Prostate gland (tissue), 2 donors: ENCODE results near the gene BEX4. TPM values are rescaled to one million over a fixed set of nuclear protein-coding genes. Genes with fewer than 3 reads are reported as not detected.
A peak's percentile ranks its signal among the peaks of the same experiment; 100 is the strongest.
"Not testable (repeated sequence)": the region's sequence is repeated elsewhere in the genome, so short reads cannot be mapped to it uniquely, and the experiment has no call there.

Experiments used
- DNase-seq: peaks from one replicate; pipeline ENCODE4 v3.0.0-alpha.2; 2019; ENCODE audit warnings: low spot score
- H3K27ac ChIP-seq, 2 donors: fragments of 200-600 bp; sonication (generic); 2 replicates each; pipeline ENCODE4 v1.5.1; 2017 to 2019
- H3K27me3 ChIP-seq: fragments of 200-600 bp; sonication (generic); replicated peaks from 2 replicates; pipeline ENCODE4 v1.5.1; 2019; ENCODE audit not compliant: insufficient read depth
- H3K36me3 ChIP-seq, 2 donors: fragments of 200-600 bp; sonication (generic); 1 replicate in 1 of 2; 2 replicates in 1 of 2; pipeline versions ENCODE4 v1.5.1 to v1.8.1; 2017 to 2019
- H3K4me1 ChIP-seq: fragments of 200-600 bp; sonication (generic); replicated peaks from 2 replicates; pipeline ENCODE4 v1.5.1; 2019
- H3K4me3 ChIP-seq, 2 donors: fragments of 200-600 bp; sonication (generic); 2 replicates each; pipeline ENCODE4 v1.5.1; 2017 to 2019
- H3K9me3 ChIP-seq: fragments of 200-600 bp; sonication (generic); 2 replicates; pipeline ENCODE4 v1.5.1; 2017
- POLR2A ChIP-seq: fragments of 450-650 bp; IDR thresholded peaks from one replicate; pipeline ENCODE4 v1.6.1; 2016; ENCODE audit warnings: antibody characterized with exemption, mild to moderate bottlenecking
- POLR2AphosphoS5 ChIP-seq: sonication (generic); formaldehyde crosslinking; IDR thresholded peaks from one replicate; pipeline ENCODE4 v1.6.1; 2017; ENCODE audit warnings: antibody characterized with exemption
- WGBS: methylation state at CpG from one replicate; pipeline ENCODE4 v1.1.5; 2018; 5-methylcytosine and 5-hydroxymethylcytosine counted together
- intact Hi-C: fragments of 100-400 bp; cut with DNase I; formaldehyde crosslinking; loops from one replicate; pipeline ENCODE4 v1.14.2; 2022
- total RNA-seq, 2 donors: library from RNA; depleted of rRNA; stranded (reverse); fragments of >200 nt; gene quantifications; one replicate each; pipeline ENCODE4 v1.1.0, GENCODE V29; 2016
- TF ChIP-seq, protein P1 (sequence below), 4 experiments: fragments of 200-600 bp in 2 of 4; fragments of 450-650 bp in 2 of 4; sonication (generic) in 2 of 4; IDR thresholded peaks; 1 replicate in 3 of 4; 2 replicates in 1 of 4; pipeline ENCODE4 v1.5.1; 2016 to 2019; ENCODE audit warnings: antibody characterized with exemption in 4 of 4, mild to moderate bottlenecking in 2 of 4, moderate library complexity in 2 of 4

BEX4 gene
- total RNA-seq, 2 donors from 2014 or later = 60.6 to 116 TPM

GRCh38 chrX:103177556-103177955 is 37.4 kb upstream of the BEX4 start:
- Histone ChIP-seq H3K9me3 (no peaks in the 10 kb centered on the region), H3K4me1 (no peaks in the 10 kb centered on the region), H3K36me3 (no peaks in the 10 kb centered on the region), H3K4me3 (no peak overlapping the region), H3K27ac (no peak overlapping the region), H3K27me3 (no peaks in the 10 kb centered on the region)
- TF ChIP-seq, protein P1, sequence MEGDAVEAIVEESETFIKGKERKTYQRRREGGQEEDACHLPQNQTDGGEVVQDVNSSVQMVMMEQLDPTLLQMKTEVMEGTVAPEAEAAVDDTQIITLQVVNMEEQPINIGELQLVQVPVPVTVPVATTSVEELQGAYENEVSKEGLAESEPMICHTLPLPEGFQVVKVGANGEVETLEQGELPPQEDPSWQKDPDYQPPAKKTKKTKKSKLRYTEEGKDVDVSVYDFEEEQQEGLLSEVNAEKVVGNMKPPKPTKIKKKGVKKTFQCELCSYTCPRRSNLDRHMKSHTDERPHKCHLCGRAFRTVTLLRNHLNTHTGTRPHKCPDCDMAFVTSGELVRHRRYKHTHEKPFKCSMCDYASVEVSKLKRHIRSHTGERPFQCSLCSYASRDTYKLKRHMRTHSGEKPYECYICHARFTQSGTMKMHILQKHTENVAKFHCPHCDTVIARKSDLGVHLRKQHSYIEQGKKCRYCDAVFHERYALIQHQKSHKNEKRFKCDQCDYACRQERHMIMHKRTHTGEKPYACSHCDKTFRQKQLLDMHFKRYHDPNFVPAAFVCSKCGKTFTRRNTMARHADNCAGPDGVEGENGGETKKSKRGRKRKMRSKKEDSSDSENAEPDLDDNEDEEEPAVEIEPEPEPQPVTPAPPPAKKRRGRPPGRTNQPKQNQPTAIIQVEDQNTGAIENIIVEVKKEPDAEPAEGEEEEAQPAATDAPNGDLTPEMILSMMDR (IDR thresholded peaks at IDR 0.05) = no peak
- no peak for TF ChIP-seq POLR2AphosphoS5
- no peak for TF ChIP-seq POLR2A
- intact Hi-C loops = loop anchor here (5.0 kb wide), 1 partner anchor 225 kb away; no protein-coding TSS in a partner anchor
- DNase-seq = no peak

- Histone ChIP-seq H3K27ac (no peak overlapping the region), H3K36me3 (no peaks in the 10 kb centered on the region), H3K27me3 (no peaks in the 10 kb centered on the region), H3K4me3 (no peak overlapping the region), H3K4me1 (no peaks in the 10 kb centered on the region), H3K9me3 (no peaks in the 10 kb centered on the region)
- 23% methylated on average over 3 of the region's 9 CpGs for WGBS
- TF ChIP-seq POLR2A (no peak), POLR2AphosphoS5 (no peak)
- no peak for DNase-seq
- intact Hi-C loops = no loop called here
Observed at GRCh38 chrX:103183912-103184311, 31.0 kb upstream of the BEX4 start.

GRCh38 chrX:103187953-103188475 is 26.9 kb upstream of the BEX4 start:
- H3K36me3 ChIP-seq = no peaks in the 10 kb centered on the region
- no peak overlapping the region for H3K27ac ChIP-seq
- no peak overlapping the region for H3K4me3 ChIP-seq
- WGBS = 90% methylated on average over 1 of the region's 1 CpG
- no peaks in the 10 kb centered on the region for H3K27me3 ChIP-seq
- intact Hi-C loops = no loop called here
- DNase-seq = no peak
- no peaks in the 10 kb centered on the region for H3K9me3 ChIP-seq
- TF ChIP-seq, protein P1 (IDR thresholded peaks at IDR 0.05) = no peak
- TF ChIP-seq POLR2A (no peak), POLR2AphosphoS5 (no peak)
- H3K4me1 ChIP-seq = no peaks in the 10 kb centered on the region

DNA sequence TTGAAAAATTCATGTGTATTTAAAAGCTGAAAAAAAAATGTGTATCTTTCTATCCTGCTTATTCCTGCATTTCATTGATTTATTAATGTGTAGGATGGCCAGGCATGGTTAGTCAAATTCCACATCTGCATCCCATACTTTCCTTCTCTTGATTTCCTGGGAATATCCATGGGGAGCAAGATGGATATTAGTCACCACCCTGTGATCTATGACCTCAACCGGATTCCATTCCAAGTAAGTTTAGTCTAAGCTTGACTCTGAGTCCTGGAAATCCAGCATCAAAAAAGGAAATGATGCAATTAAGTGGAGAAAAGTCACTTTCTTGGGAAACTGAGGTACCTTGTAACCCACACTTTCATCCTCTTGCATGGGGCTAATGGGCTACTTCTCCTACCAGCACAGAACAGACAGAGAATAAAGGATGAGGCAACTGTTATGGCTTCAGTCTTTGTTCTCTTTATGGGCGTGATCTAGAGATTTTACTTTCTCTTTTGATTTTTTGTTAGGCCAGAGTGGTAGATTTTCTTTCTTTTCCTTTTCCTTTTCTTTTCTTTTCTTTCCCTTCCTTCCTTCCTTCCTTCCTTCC is 17.1 kb upstream of the BEX4 start:
- Histone ChIP-seq H3K4me1 (no peaks in the 10 kb centered on the region), H3K27me3 (no peaks in the 10 kb centered on the region), H3K36me3 (no peaks in the 10 kb centered on the region), H3K27ac (no peak overlapping the region), H3K4me3 (no peak overlapping the region), H3K9me3 (no peaks in the 10 kb centered on the region)
- intact Hi-C loops = no loop called here
- DNase-seq = no peak
- 88% methylated on average over 2 of the region's 2 CpGs for WGBS
- no peak for TF ChIP-seq POLR2AphosphoS5
- TF ChIP-seq POLR2A = no peak
- TF ChIP-seq, protein P1 (IDR thresholded peaks at IDR 0.05) = no peak

- H3K4me1 ChIP-seq, H3K36me3 ChIP-seq, H3K4me3 ChIP-seq, H3K27ac ChIP-seq, intact Hi-C loops, H3K9me3 ChIP-seq, DNase-seq, H3K27me3 ChIP-seq: not testable (repeated sequence)
- 99% methylated on average over 4 of the region's 4 CpGs for WGBS
Observed at GRCh38 chrX:103198668-103199067, 16.2 kb upstream of the BEX4 start.

GRCh38 chrX:103201041-103201440 is 13.9 kb upstream of the BEX4 start:
- intact Hi-C loops = no loop called here

More at GRCh38 chrX:103201041-103201440, 13.9 kb upstream of the BEX4 start:
- 20% methylated on average over 3 of the region's 3 CpGs for WGBS
- no peaks in the 10 kb centered on the region for H3K27me3 ChIP-seq
- H3K4me1 ChIP-seq = no peaks in the 10 kb centered on the region
- H3K4me3 ChIP-seq = no peak overlapping the region
- H3K36me3 ChIP-seq = no peaks in the 10 kb centered on the region
- H3K9me3 ChIP-seq = no peaks in the 10 kb centered on the region
- peak; percentile 34 for DNase-seq
- H3K27ac ChIP-seq = no peak overlapping the region
- TF ChIP-seq POLR2A (no peak), POLR2AphosphoS5 (peak; percentile 43)
